ENCODE results near the gene SLC4A3.

Gene SLC4A3

GRCh38 chr2:219687272-219687671 is 59.8 kb downstream of the SLC4A3 start:
- H3K27me3 Mint-ChIP-seq: peaks cover 26% of the 10 kb centered on the region
- peaks cover 6% of the 10 kb centered on the region for H3K4me1 Mint-ChIP-seq (ENCODE audit: low read depth)
- no peaks in the 10 kb centered on the region for H3K9me3 Mint-ChIP-seq
- no peak overlapping the region for H3K4me3 Mint-ChIP-seq
- H3K27ac Mint-ChIP-seq: no peak overlapping the region
- H3K36me3 Mint-ChIP-seq (ENCODE audit: low read depth): no peaks in the 10 kb centered on the region

- Mint-ChIP-seq H3K27me3 (peaks cover 32% of the 10 kb centered on the region), H3K27ac (no peak overlapping the region), H3K4me3 (no peak overlapping the region), H3K4me1 (ENCODE audit: low read depth) (peaks cover 6% of the 10 kb centered on the region), H3K36me3 (ENCODE audit: low read depth) (no peaks in the 10 kb centered on the region), H3K9me3 (no peaks in the 10 kb centered on the region)
Observed at GRCh38 chr2:219687882-219688559, 60.6 kb downstream of the SLC4A3 start.

GRCh38 chr2:219688560-219689445 is 61.4 kb downstream of the SLC4A3 start:
- Mint-ChIP-seq H3K9me3 (no peaks in the 10 kb centered on the region), H3K27me3 (peaks cover 36% of the 10 kb centered on the region), H3K4me1 (ENCODE audit: low read depth) (peaks cover 6% of the 10 kb centered on the region), H3K36me3 (ENCODE audit: low read depth) (no peaks in the 10 kb centered on the region), H3K27ac (no peak overlapping the region), H3K4me3 (no peak overlapping the region)

GRCh38 chr2:219689676-219690628 is 62.5 kb downstream of the SLC4A3 start:
- H3K36me3 Mint-ChIP-seq (ENCODE audit: low read depth): no peaks in the 10 kb centered on the region
- H3K4me3 Mint-ChIP-seq: no peak overlapping the region
- no peaks in the 10 kb centered on the region for H3K9me3 Mint-ChIP-seq
- H3K27ac Mint-ChIP-seq: no peak overlapping the region
- peaks cover 34% of the 10 kb centered on the region for H3K27me3 Mint-ChIP-seq
- H3K4me1 Mint-ChIP-seq (ENCODE audit: low read depth): peaks cover 2% of the 10 kb centered on the region

- Mint-ChIP-seq H3K9me3 (no peaks in the 10 kb centered on the region), H3K27me3 (peaks cover 40% of the 10 kb centered on the region), H3K27ac (no peak overlapping the region), H3K36me3 (ENCODE audit: low read depth) (no peaks in the 10 kb centered on the region), H3K4me1 (ENCODE audit: low read depth) (no peaks in the 10 kb centered on the region), H3K4me3 (no peak overlapping the region)
Observed at GRCh38 chr2:219691571-219691970, 64.1 kb downstream of the SLC4A3 start.

Data from stimulated activated naive CD8-positive, alpha-beta T cell treated with anti-CD3 and anti-CD28 coated beads, Interleukin-15, Interleukin-2, amounts not matched to agents 100 ng/mL and 50 ng/mL, for 24 hours (primary cell).